Gastroesophageal sphincter (tissue), 4 donors: ENCODE results near the gene LMF2. TPM values are rescaled to one million over a fixed set of nuclear protein-coding genes. Genes with fewer than 3 reads are reported as not detected.
"Not testable (repeated sequence)": the region's sequence is repeated elsewhere in the genome, so short reads cannot be mapped to it uniquely, and the experiment has no call there.

Experiments
- ATAC-seq: fragments of 150-250 bp; one replicate; pipeline ENCODE4 v1.9.1; 2016; ENCODE audit warnings: mild to moderate bottlenecking, moderate library complexity
- H3K27ac ChIP-seq, 4 donors: fragments of 200-600 bp; sonication (generic) in 3 of 4; 1 replicate in 3 of 4; 2 replicates in 1 of 4; pipeline ENCODE4 v1.5.1; 2016 to 2019
- H3K27me3 ChIP-seq: fragments of 200-600 bp; sonication (generic); one replicate; pipeline ENCODE4 v1.5.1; 2019
- H3K36me3 ChIP-seq, 2 donors: fragments of 200-600 bp; sonication (generic); one replicate each; pipeline ENCODE4 v1.5.1; 2019; ENCODE audit warnings: control low read depth in 1 of 2
- H3K4me1 ChIP-seq, 3 donors: fragments of 200-600 bp; sonication (generic); 1 replicate in 2 of 3; 2 replicates in 1 of 3; pipeline ENCODE4 v1.5.1; 2016 to 2019; ENCODE audit warnings: control low read depth in 2 of 3
- H3K4me3 ChIP-seq, 2 donors: fragments of 200-600 bp; sonication (generic); one replicate each; pipeline ENCODE4 v1.5.1; 2019; ENCODE audit warnings: mild to moderate bottlenecking in 1 of 2, moderate library complexity in 1 of 2
- H3K9me3 ChIP-seq, 3 donors: fragments of 200-600 bp; sonication (generic); one replicate each; pipeline ENCODE4 v1.5.1; 2017 to 2019; ENCODE audit warnings: control low read depth in 2 of 3
- CTCF ChIP-seq, 4 experiments: fragments of 200-600 bp in 2 of 4; fragments of 450-650 bp in 2 of 4; sonication (generic) in 1 of 4; IDR thresholded peaks; one replicate each; pipeline ENCODE4 v1.5.1; 2017 to 2019; ENCODE audit warnings: antibody characterized with exemption in 4 of 4, mild to moderate bottlenecking in 2 of 4, moderate library complexity in 2 of 4
- EP300 ChIP-seq: sonication (generic); formaldehyde crosslinking; IDR thresholded peaks from one replicate; pipeline ENCODE4 v1.6.1; 2017; ENCODE audit warnings: antibody characterized with exemption, mild to moderate bottlenecking
- POLR2A ChIP-seq, 2 donors: fragments of 450-650 bp; IDR thresholded peaks; one replicate each; pipeline ENCODE4 v1.6.1; 2017; ENCODE audit warnings: antibody characterized with exemption in 2 of 2, mild to moderate bottlenecking in 2 of 2, moderate library complexity in 1 of 2
- POLR2AphosphoS5 ChIP-seq: sonication (generic); formaldehyde crosslinking; IDR thresholded peaks from one replicate; pipeline ENCODE4 v1.6.1; 2017; ENCODE audit warnings: antibody characterized with exemption
- WGBS, 2 donors: methylation state at CpG; one replicate each; pipeline ENCODE4 v1.1.5; 2018; ENCODE audit warnings: low coverage in 1 of 2; 5-methylcytosine and 5-hydroxymethylcytosine counted together
- total RNA-seq, 4 donors: library from RNA; depleted of rRNA; stranded (reverse); fragments of >200 nt; gene quantifications; one replicate each; pipeline ENCODE4 v1.1.0, GENCODE V29; 2016

The LMF2 gene
- total RNA-seq, 4 donors from 2014 or later = 35.5 to 58.4 (median 45.1) TPM

- no peaks in the 10 kb centered on the region for H3K9me3 ChIP-seq
- no peak overlapping the region for H3K4me3 ChIP-seq
- ATAC-seq = no peak
- no peak for TF ChIP-seq POLR2A (IDR thresholded peaks at IDR 0.05)
- no peak for TF ChIP-seq CTCF (IDR thresholded peaks at IDR 0.05)
- TF ChIP-seq EP300 = no peak
- no peaks in the 10 kb centered on the region for H3K36me3 ChIP-seq
- peaks cover 0 to 20% (median 9%) of the 10 kb centered on the region in 3 donors for H3K4me1 ChIP-seq
- H3K27me3 ChIP-seq = peaks cover 66% of the 10 kb centered on the region
- H3K27ac ChIP-seq = peak overlapping the region in 2 of 4 donors; percentile 68 to 74
- 82 to 91% methylated on average over 10 of the region's 10 CpGs for WGBS, 2 donors
Observed at GRCh38 chr22:50540381-50540780, 32.9 kb upstream of the LMF2 start.

GRCh38 chr22:50537765-50538164 is 30.3 kb upstream of the LMF2 start:
- H3K4me3 ChIP-seq = no peak overlapping the region
- H3K4me1 ChIP-seq = peaks cover 0 to 11% (median 0%) of the 10 kb centered on the region in 3 donors
- peak overlapping the region in 3 of 4 donors; percentile 68 to 85 (median 74) for H3K27ac ChIP-seq
- no peak for ATAC-seq
- WGBS, 2 donors = 74 to 78% methylated on average over 6 to 13 of the region's 13 CpGs
- no peaks in the 10 kb centered on the region for H3K9me3 ChIP-seq
- H3K36me3 ChIP-seq = no peaks in the 10 kb centered on the region
- TF ChIP-seq CTCF (IDR thresholded peaks at IDR 0.05) (no peak), EP300 (no peak), POLR2AphosphoS5 (no peak), POLR2A (IDR thresholded peaks at IDR 0.05) (no peak)
- H3K27me3 ChIP-seq = peaks cover 71% of the 10 kb centered on the region

DNA sequence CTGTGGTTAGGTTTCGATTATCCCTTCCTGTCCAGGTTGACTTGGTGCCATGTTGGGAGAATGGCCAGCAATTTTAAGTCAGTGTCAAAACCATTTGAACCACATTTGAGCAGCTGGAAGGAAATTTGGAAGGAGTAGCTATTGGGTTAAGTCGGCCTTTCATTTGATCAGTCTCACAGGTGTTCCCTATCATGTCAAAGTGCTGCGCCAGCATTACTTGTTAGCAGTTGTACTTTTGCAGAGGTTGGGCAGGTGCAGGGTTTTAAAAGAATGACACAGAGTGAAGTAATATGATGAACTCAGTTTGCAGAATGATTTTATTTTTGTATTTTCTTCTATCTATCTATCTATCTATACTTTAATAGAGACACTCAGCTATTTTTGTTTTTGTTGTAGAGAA is 28.7 kb upstream of the LMF2 start:
- Histone ChIP-seq H3K4me1 (peaks cover 0 to 26% (median 12%) of the 10 kb centered on the region in 3 donors), H3K36me3 (no peaks in the 10 kb centered on the region), H3K4me3 (no peak overlapping the region), H3K9me3 (no peaks in the 10 kb centered on the region), H3K27me3 (peaks cover 86% of the 10 kb centered on the region), H3K27ac (no peak overlapping the region)
- TF ChIP-seq EP300 (no peak), POLR2AphosphoS5 (no peak), POLR2A (IDR thresholded peaks at IDR 0.05) (no peak), CTCF (IDR thresholded peaks at IDR 0.05) (no peak)
- WGBS, 2 donors = 30 to 49% methylated on average over 2 to 3 of the region's 3 CpGs
- ATAC-seq = no peak

GRCh38 chr22:50535113-50535512 is 27.6 kb upstream of the LMF2 start:
- ATAC-seq = no peak
- peaks cover 0 to 37% (median 16%) of the 10 kb centered on the region in 3 donors for H3K4me1 ChIP-seq
- no peaks in the 10 kb centered on the region for H3K36me3 ChIP-seq
- no peaks in the 10 kb centered on the region for H3K9me3 ChIP-seq
- WGBS, 2 donors = 75% methylated on average over 6 of the region's 8 CpGs; no CpG with 5 or more reads in 1 of the 2 donors
- H3K27me3 ChIP-seq = peaks cover 97% of the 10 kb centered on the region
- no peak overlapping the region for H3K4me3 ChIP-seq
- no peak for TF ChIP-seq POLR2AphosphoS5
- no peak for TF ChIP-seq POLR2A (IDR thresholded peaks at IDR 0.05)
- no peak for TF ChIP-seq CTCF (IDR thresholded peaks at IDR 0.05)
- no peak for TF ChIP-seq EP300
- no peak overlapping the region for H3K27ac ChIP-seq

DNA sequence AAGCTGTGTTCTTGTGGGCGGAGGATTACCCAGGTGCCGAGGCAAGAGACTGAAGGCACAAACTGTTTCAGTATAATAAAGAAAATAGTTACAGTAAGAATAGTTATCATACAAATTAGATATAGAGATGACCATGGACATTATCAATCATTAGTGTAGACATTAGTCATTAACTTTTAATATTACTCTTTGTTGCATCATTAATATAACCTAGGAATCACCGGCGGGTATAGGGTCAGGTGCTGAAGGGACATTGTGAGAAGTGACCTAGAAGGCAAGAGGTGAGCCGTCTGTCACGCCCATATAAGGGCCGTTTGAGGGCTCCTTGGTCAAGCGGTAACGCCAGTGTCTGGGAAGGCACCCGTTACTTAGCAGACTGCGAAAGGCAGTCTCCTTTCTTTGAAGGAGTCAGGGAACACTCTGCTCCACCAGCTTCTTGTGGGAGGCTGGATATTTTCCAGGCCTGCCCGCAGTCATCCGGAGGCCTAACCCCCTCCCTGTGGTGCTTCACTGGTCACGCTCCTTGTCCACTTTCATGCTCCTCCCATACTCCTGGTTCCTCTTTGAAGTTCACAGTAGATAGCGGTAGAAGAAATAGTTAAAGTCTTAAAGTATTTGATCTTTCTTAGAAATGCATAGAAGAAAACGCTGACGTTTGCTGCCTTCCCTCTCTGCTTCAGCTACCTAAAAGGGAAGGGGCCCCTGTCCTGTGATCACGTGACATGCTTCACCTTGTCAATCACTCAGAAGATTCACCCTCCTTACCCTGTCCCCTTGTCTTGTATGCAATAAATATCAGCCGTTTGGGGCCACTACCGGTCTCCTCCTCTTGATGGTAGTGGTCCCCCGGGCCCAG is 26.6 kb upstream of the LMF2 start:
- WGBS, 2 donors = 49 to 79% methylated on average over 11 to 21 of the region's 21 CpGs
- not testable (repeated sequence) for ATAC-seq, H3K9me3 ChIP-seq, H3K4me3 ChIP-seq, H3K36me3 ChIP-seq, H3K27ac ChIP-seq
- Histone ChIP-seq H3K27me3 (peaks cover 98% of the 10 kb centered on the region), H3K4me1 (peaks cover 0 to 45% (median 19%) of the 10 kb centered on the region in 3 donors)
- peak in 1 of 2 donors; percentile 25 for TF ChIP-seq POLR2A (IDR thresholded peaks at IDR 0.05)
